Body of pancreas (tissue), 4 donors: ENCODE measurements around the gene MRPS5. TPM values are rescaled to one million over a fixed set of nuclear protein-coding genes. Genes with fewer than 3 reads are reported as not detected.

Experiments used
- ATAC-seq: fragments of 150-250 bp; one replicate; pipeline ENCODE4 v1.9.1; 2016
- DNase-seq, 4 donors: peaks; one replicate each; pipeline ENCODE4 v3.0.0-alpha.2; 2019
- H3K27ac ChIP-seq, 4 donors: fragments of 200-600 bp; sonication (generic); 1 replicate in 3 of 4; 2 replicates in 1 of 4; pipeline versions ENCODE4 v1.5.1 to v1.6.1; 2016 to 2019; ENCODE audit warnings: mild to moderate bottlenecking in 1 of 4, mixed read lengths in 1 of 4, moderate library complexity in 1 of 4
- H3K27me3 ChIP-seq, 2 donors: fragments of 200-600 bp; sonication (generic); one replicate each; pipeline ENCODE4 v1.6.0; 2016; ENCODE audit warnings: mild to moderate bottlenecking in 1 of 2
- H3K36me3 ChIP-seq, 2 donors: fragments of 200-600 bp; sonication (generic); replicated peaks in 1 of 2; 2 replicates each; pipeline ENCODE4 v1.5.1; 2016; ENCODE audit warnings: low read depth in 2 of 2; ENCODE audit not compliant: insufficient read depth in 1 of 2
- H3K4me1 ChIP-seq: fragments of 200-600 bp; sonication (generic); one replicate; pipeline ENCODE4 v1.6.0; 2016
- H3K4me3 ChIP-seq, 2 donors: fragments of 200-600 bp; sonication (generic); 1 replicate in 1 of 2; 2 replicates in 1 of 2; pipeline ENCODE4 v1.5.1; 2016 to 2019
- H3K9me3 ChIP-seq, 3 donors: fragments of 200-600 bp; sonication (generic); 1 replicate in 2 of 3; 2 replicates in 1 of 3; pipeline ENCODE4 v1.5.1; 2016
- CTCF ChIP-seq, 7 experiments: fragments of 450-650 bp in 4 of 7; fragments of 200-600 bp in 3 of 7; sonication (generic) in 3 of 7; IDR thresholded peaks; one replicate each; pipeline ENCODE4 v1.5.1; 2016 to 2019; ENCODE audit warnings: antibody characterized with exemption in 7 of 7
- POLR2A ChIP-seq, 3 donors: fragments of 450-650 bp; IDR thresholded peaks; one replicate each; pipeline ENCODE4 v1.6.1; 2016; ENCODE audit warnings: antibody characterized with exemption in 3 of 3, mild to moderate bottlenecking in 2 of 3
- WGBS, 2 donors: methylation state at CpG; one replicate each; pipeline ENCODE4 v1.1.5; 2017; 5-methylcytosine and 5-hydroxymethylcytosine counted together
- intact Hi-C: fragments of 100-400 bp; cut with DNase I; formaldehyde crosslinking; loops from one replicate; pipeline ENCODE4 v1.15.1; 2023
- total RNA-seq, 2 donors: library from RNA; depleted of rRNA; stranded (reverse); fragments of >200 nt; gene quantifications; one replicate each; pipeline ENCODE4 v1.1.0, GENCODE V29; 2016

The MRPS5 gene
- total RNA-seq, 2 donors from 2014 or later: 31.6 to 46.1 TPM

GRCh38 chr2:95086017-95086416 is 35.6 kb downstream of the MRPS5 start:
- WGBS, 2 donors: 100% methylated on average over 1 of the region's 1 CpG
- Histone ChIP-seq H3K36me3 (peaks cover 0 to 14% of the 10 kb centered on the region in 2 donors), H3K9me3 (no peaks in the 10 kb centered on the region), H3K27me3 (no peaks in the 10 kb centered on the region), H3K27ac (no peak overlapping the region), H3K4me1 (no peaks in the 10 kb centered on the region), H3K4me3 (no peak overlapping the region)
- intact Hi-C loops: no loop called here
- DNase-seq (no peak), ATAC-seq (no peak)
- no peak for TF ChIP-seq POLR2A (IDR thresholded peaks at IDR 0.05)
- TF ChIP-seq CTCF (IDR thresholded peaks at IDR 0.05): no peak

GRCh38 chr2:95082477-95082876 is 39.1 kb downstream of the MRPS5 start:
- DNase-seq (no peak), ATAC-seq (no peak)
- Histone ChIP-seq H3K4me1 (no peaks in the 10 kb centered on the region), H3K9me3 (no peaks in the 10 kb centered on the region), H3K27me3 (no peaks in the 10 kb centered on the region), H3K4me3 (no peak overlapping the region), H3K36me3 (peaks cover 0 to 8% of the 10 kb centered on the region in 2 donors), H3K27ac (no peak overlapping the region)
- no peak for TF ChIP-seq POLR2A (IDR thresholded peaks at IDR 0.05)
- TF ChIP-seq CTCF (IDR thresholded peaks at IDR 0.05): no peak
- intact Hi-C loops: no loop called here
- 93 to 96% methylated on average over 2 of the region's 2 CpGs for WGBS, 2 donors

GRCh38 chr2:95079199-95079683 is 42.4 kb downstream of the MRPS5 start:
- intact Hi-C loops: no loop called here
- ATAC-seq: no peak
- no peaks in the 10 kb centered on the region for H3K27me3 ChIP-seq
- no peaks in the 10 kb centered on the region for H3K9me3 ChIP-seq
- no peak for DNase-seq
- H3K27ac ChIP-seq: no peak overlapping the region
- TF ChIP-seq POLR2A (IDR thresholded peaks at IDR 0.05) (no peak), CTCF (IDR thresholded peaks at IDR 0.05) (no peak)
- no peaks in the 10 kb centered on the region for H3K36me3 ChIP-seq
- H3K4me3 ChIP-seq: no peak overlapping the region
- peaks cover 11% of the 10 kb centered on the region for H3K4me1 ChIP-seq
- WGBS, 2 donors: 36 to 43% methylated on average over 7 of the region's 7 CpGs

GRCh38 chr2:95077861-95078603 is 43.6 kb downstream of the MRPS5 start:
- TF ChIP-seq POLR2A (IDR thresholded peaks at IDR 0.05): no peak
- TF ChIP-seq CTCF (IDR thresholded peaks at IDR 0.05): no peak
- DNase-seq: no peak
- Histone ChIP-seq H3K4me1 (peaks cover 11% of the 10 kb centered on the region), H3K27me3 (no peaks in the 10 kb centered on the region), H3K36me3 (no peaks in the 10 kb centered on the region), H3K4me3 (no peak overlapping the region), H3K9me3 (no peaks in the 10 kb centered on the region), H3K27ac (no peak overlapping the region)
- no peak for ATAC-seq
- intact Hi-C loops: no loop called here
- 38 to 52% methylated on average over 10 of the region's 10 CpGs for WGBS, 2 donors

GRCh38 chr2:95077530-95077825 is 44.1 kb downstream of the MRPS5 start:
- H3K27ac ChIP-seq: no peak overlapping the region
- intact Hi-C loops: no loop called here
- 15 to 39% methylated on average over 3 of the region's 3 CpGs for whole genome bisulfite sequencing, 2 donors
- no peak for TF ChIP-seq CTCF (IDR thresholded peaks at IDR 0.05)
- no peak for TF ChIP-seq POLR2A (IDR thresholded peaks at IDR 0.05)
- H3K4me3 ChIP-seq: no peak overlapping the region
- peaks cover 11% of the 10 kb centered on the region for H3K4me1 ChIP-seq
- no peaks in the 10 kb centered on the region for H3K27me3 ChIP-seq
- H3K9me3 ChIP-seq: no peaks in the 10 kb centered on the region
- no peaks in the 10 kb centered on the region for H3K36me3 ChIP-seq
- no peak for ATAC-seq
- DNase-seq: no peak
